PC-9 (cell line): ENCODE measurements around the gene ARHGEF40.

Experiments used
- CTCF ChIP-seq: fragments of 200-600 bp; sonication (generic); conservative IDR thresholded peaks from 2 replicates; pipeline ENCODE4 v1.6.1; 2017; ENCODE audit warnings: mixed run types, antibody characterized with exemption, mild to moderate bottlenecking, moderate library complexity
- EZH2 ChIP-seq: fragments of 200-600 bp; sonication (generic); IDR thresholded peaks from 2 replicates; pipeline ENCODE4 v1.8.0; 2017; ENCODE audit warnings: antibody characterized with exemption, low read depth

GRCh38 chr14:21043387-21043973 lies 26.6 kb upstream of the ARHGEF40 start:
- TF ChIP-seq EZH2 (no peak), CTCF (no peak)
